ENCODE data around the gene TIMP4. TPM values are rescaled to one million over a fixed set of nuclear protein-coding genes. Genes with fewer than 3 reads are reported as not detected.

The TIMP4 gene
- total RNA-seq, 1 donor from 2014 or later = 5.2 TPM

- H3K27ac ChIP-seq = no peak overlapping the region
- no peak for TF ChIP-seq CTCF (IDR thresholded peaks at IDR 0.05)
- H3K4me1 ChIP-seq = no peaks in the 10 kb centered on the region
- peaks cover 3% of the 10 kb centered on the region for H3K27me3 ChIP-seq (ENCODE audit: low read depth)
- ATAC-seq = no peak
- H3K36me3 ChIP-seq = no peaks in the 10 kb centered on the region
- no peak for DNase-seq
- no peaks in the 10 kb centered on the region for H3K9me3 ChIP-seq
- no peak overlapping the region for H3K4me3 ChIP-seq
- intact Hi-C loops (cut with DNase I) = no loop called here
Observed at GRCh38 chr3:12117473-12117872, 41.2 kb downstream of the TIMP4 start.

- no peak for ATAC-seq
- Histone ChIP-seq H3K27ac (no peak overlapping the region), H3K36me3 (no peaks in the 10 kb centered on the region), H3K4me3 (no peak overlapping the region), H3K4me1 (no peaks in the 10 kb centered on the region), H3K27me3 (ENCODE audit: low read depth) (peaks cover 3% of the 10 kb centered on the region), H3K9me3 (no peaks in the 10 kb centered on the region)
- DNase-seq = no peak
- no peak for TF ChIP-seq CTCF (IDR thresholded peaks at IDR 0.05)
- intact Hi-C loops (cut with DNase I) = no loop called here
Observed at GRCh38 chr3:12116870-12117269, 41.8 kb downstream of the TIMP4 start.

GRCh38 chr3:12115849-12116248, 42.9 kb downstream of the TIMP4 start:
- no peak for TF ChIP-seq CTCF (IDR thresholded peaks at IDR 0.05)
- intact Hi-C loops (cut with DNase I) = no loop called here

GRCh38 chr3:12115104-12115503, 43.6 kb downstream of the TIMP4 start:
- TF ChIP-seq CTCF (IDR thresholded peaks at IDR 0.05) = no peak
- no peaks in the 10 kb centered on the region for H3K9me3 ChIP-seq
- H3K4me3 ChIP-seq = no peak overlapping the region
- H3K27me3 ChIP-seq (ENCODE audit: low read depth) = peaks cover 3% of the 10 kb centered on the region
- no peaks in the 10 kb centered on the region for H3K36me3 ChIP-seq
- no peak overlapping the region for H3K27ac ChIP-seq
- no peak for ATAC-seq
- intact Hi-C loops (cut with DNase I) = no loop called here
- DNase-seq = no peak
- no peaks in the 10 kb centered on the region for H3K4me1 ChIP-seq

More at GRCh38 chr3:12115849-12116248, 42.9 kb downstream of the TIMP4 start:
- ATAC-seq (no peak), DNase-seq (no peak)
- H3K4me1 ChIP-seq = no peaks in the 10 kb centered on the region
- no peaks in the 10 kb centered on the region for H3K36me3 ChIP-seq
- H3K4me3 ChIP-seq = no peak overlapping the region
- peaks cover 3% of the 10 kb centered on the region for H3K27me3 ChIP-seq (ENCODE audit: low read depth)
- no peaks in the 10 kb centered on the region for H3K9me3 ChIP-seq
- H3K27ac ChIP-seq = no peak overlapping the region

- peaks cover 3% of the 10 kb centered on the region for H3K27me3 ChIP-seq (ENCODE audit: low read depth)
Observed at GRCh38 chr3:12114251-12114650, 44.5 kb downstream of the TIMP4 start.

More at GRCh38 chr3:12114251-12114650, 44.5 kb downstream of the TIMP4 start:
- H3K36me3 ChIP-seq = no peaks in the 10 kb centered on the region
- H3K9me3 ChIP-seq = no peaks in the 10 kb centered on the region
- H3K27ac ChIP-seq = no peak overlapping the region
- no peak for DNase-seq
- no peaks in the 10 kb centered on the region for H3K4me1 ChIP-seq
- TF ChIP-seq CTCF (IDR thresholded peaks at IDR 0.05) = no peak
- H3K4me3 ChIP-seq = no peak overlapping the region
- ATAC-seq = no peak
- intact Hi-C loops (cut with DNase I) = no loop called here
